Stimulated activated CD4-positive, alpha-beta T cell treated with anti-CD3 and anti-CD28 coated beads, Interleukin-1b, Interleukin-23, amount 100 ng/mL, for 1 hour (primary cell): Measurements from ENCODE around the gene ADGRG6.

Source experiments
- DNase-seq, 2 donors: peaks; one replicate each; pipeline ENCODE4 v3.0.0-alpha.2; 2020; ENCODE audit warnings: low read depth in 2 of 2

Gene ADGRG6

GRCh38 chr6:142321451-142321850, 19.6 kb downstream of the ADGRG6 start:
- no peak for DNase-seq

- no peak for DNase-seq
Measured at GRCh38 chr6:142322066-142322465, 20.3 kb downstream of the ADGRG6 start.

GRCh38 chr6:142322504-142323198, 20.8 kb downstream of the ADGRG6 start:
- DNase-seq = no peak

DNA sequence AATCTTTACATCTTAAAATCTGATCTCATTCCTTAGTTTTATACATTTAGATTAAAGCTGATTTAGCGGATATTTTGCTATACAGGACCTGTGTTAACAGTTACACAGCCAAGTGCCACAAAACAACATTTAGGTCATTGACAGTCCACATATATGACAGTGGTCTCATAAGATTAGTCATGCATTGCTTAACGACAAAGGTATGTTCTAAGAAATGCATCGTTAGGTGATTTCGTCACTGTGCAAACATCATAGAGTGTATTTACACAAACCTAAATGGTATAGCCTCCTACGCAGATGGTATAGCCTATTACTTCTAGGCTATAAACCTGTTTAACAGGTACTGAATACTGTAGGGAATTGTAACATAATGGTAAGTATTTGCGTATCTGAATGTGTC, 21.6 kb downstream of the ADGRG6 start:
- DNase-seq = no peak

DNA sequence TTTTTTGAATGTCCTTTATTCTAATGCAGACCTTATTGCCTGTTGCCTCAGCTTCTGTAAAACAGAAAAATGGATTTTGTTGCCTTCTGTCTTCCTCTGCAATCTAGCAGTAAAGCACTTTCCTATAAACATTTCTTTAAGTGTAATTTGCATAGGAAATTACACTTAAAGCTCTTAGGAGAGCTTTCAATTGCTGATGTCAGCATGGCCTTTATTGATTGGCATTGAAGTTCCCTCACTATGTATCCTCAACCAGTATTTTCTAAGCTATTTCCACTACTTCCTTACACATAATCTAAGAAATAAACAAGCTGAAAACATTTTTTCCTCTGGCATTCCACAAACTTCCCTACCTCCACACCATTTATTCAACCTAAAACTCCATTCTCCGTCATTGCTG, 22.3 kb downstream of the ADGRG6 start:
- no peak for DNase-seq

DNA sequence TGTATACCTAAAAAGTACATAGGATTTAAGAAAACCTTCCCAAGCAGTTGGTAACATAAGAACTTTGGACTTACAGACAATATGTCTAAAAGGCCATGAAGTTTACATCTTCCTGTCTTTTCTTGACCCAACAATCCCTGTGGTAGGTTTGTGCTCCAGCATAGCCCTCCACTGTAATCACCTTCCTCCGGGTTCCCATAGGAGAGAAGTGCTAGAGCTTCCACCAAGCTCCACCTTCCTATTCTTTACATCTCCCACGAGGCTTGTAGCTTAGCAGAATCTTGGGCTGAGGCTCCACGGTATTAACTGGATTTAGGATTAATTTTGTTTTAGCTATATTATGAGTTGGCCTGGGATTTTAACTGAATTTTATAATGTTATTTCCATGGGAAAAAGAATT, 23.3 kb downstream of the ADGRG6 start:
- DNase-seq = no peak

- DNase-seq = no peak
Measured at GRCh38 chr6:142326540-142326939, 24.7 kb downstream of the ADGRG6 start.

GRCh38 chr6:142328070-142328469, 26.3 kb downstream of the ADGRG6 start:
- DNase-seq = no peak

GRCh38 chr6:142329486-142330113, 27.8 kb downstream of the ADGRG6 start:
- DNase-seq = no peak

- DNase-seq = no peak
Measured at GRCh38 chr6:142331075-142331551, 29.3 kb downstream of the ADGRG6 start.

- no peak for DNase-seq
Measured at GRCh38 chr6:142331601-142332000, 29.8 kb downstream of the ADGRG6 start.

- no peak for DNase-seq
Measured at GRCh38 chr6:142332393-142333098, 30.7 kb downstream of the ADGRG6 start.

DNA sequence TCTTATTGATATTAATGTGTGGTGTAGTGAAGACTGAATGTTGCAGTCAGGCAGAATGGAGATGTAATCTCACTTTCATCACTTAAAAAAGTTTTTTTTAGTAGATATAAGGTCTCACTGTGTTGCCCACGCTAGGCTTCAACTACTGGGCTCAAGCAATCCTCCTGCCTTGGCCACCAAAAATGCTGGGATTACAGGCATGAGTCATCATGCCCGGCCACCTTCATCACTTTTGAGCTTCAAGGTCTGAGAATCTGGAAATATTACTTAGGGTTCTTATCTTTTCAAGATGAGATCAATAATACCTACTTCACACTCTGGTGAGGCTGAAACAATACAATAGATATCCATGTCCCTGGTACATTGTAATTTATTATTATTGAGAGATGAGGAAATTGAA, 31.6 kb downstream of the ADGRG6 start:
- no peak for DNase-seq

- no peak for DNase-seq
Measured at GRCh38 chr6:142334294-142334693, 32.5 kb downstream of the ADGRG6 start.

- no peak for DNase-seq
Measured at GRCh38 chr6:142335415-142335814, 33.6 kb downstream of the ADGRG6 start.

DNA sequence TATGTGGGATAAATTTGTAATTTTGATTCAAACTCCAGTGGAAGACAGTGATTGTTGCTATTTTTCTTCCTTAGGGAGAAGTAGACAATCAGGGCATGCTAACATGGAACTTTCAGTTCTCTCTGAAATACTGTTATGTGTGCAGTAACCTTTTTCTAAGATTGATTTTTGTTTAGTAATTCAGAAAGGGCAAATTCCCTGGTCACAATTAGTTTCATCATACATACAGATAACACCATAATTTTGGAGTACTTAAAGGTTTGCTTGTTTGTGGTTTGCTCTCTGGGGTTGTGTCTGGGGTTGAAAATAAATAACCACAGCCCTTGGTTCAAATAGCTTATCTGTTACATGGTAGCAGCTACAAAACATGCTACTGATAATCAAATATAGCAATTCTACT, 34.4 kb downstream of the ADGRG6 start:
- no peak for DNase-seq

- no peak for DNase-seq
Measured at GRCh38 chr6:142336787-142337186, 35.0 kb downstream of the ADGRG6 start.

DNA sequence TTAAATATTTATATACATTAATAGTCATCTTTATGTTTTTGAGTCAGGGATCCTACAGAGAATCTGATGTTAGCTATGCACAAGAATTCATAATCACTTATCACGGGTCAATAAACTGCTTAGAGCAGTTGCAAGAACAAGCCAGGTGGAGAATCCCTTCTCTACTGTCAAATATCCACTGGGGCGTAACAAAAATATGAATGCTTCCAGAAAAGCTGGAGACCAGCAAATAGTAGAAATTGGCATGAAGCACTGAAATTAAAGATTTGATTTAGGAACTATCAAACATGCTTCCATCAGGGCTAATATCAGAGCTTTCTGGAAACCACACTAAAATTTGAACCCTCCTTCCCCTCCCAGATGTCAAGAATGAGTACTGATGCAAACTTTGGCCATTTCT, 37.3 kb downstream of the ADGRG6 start:
- no peak for DNase-seq

GRCh38 chr6:142339968-142340658, 38.3 kb downstream of the ADGRG6 start:
- DNase-seq = no peak

- no peak for DNase-seq
Measured at GRCh38 chr6:142341855-142342330, 40.1 kb downstream of the ADGRG6 start.

DNA sequence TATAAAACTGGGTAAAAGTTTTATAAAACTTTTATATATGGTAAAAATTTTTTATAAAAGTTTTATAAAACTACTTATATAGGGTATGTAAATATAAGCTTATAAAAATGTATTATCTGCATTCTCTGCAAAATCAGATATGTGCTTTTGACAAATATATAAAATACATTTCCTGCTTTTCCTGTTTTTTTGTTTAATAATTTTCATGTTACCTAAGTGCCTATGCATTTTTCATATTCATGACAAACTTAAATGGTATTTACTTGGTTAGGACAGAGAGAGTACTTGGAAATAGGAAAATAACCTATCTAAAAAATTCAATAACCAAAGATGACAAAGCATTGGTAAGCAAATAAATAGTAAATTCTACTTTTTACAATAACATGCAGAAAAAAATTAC, 41.2 kb downstream of the ADGRG6 start:
- DNase-seq = no peak

DNA sequence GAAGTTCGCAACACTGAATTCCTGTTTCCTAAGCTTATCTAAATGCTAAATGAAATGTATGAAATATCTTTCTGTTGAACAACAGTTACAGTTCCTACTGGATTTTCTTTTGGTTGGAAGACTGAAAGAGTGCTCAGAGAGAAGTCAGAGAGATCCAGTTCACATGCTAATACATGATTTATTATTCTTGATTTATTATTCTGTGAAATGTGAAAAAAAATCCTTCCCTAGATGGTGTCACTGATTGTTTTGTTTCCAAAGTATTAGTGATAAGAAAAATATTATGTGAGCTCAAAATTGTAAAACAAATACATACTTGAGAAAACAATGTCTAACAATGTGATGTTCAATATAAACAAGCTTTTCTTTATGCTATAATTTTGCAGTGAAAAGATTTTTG, 42.1 kb downstream of the ADGRG6 start:
- no peak for DNase-seq
